Renal cortical epithelial cell (primary cell): Measurements from ENCODE around the gene BEST4. TPM values are rescaled to one million over a fixed set of nuclear protein-coding genes. Genes with fewer than 3 reads are reported as not detected.
"Not testable (repeated sequence)": the region's sequence is repeated elsewhere in the genome, so short reads cannot be mapped to it uniquely, and the experiment has no call there.

Experiments used
- DNase-seq: peaks from one replicate; pipeline ENCODE4 v3.0.0-alpha.2; 2011; ENCODE audit warnings: low read depth
- total RNA-seq: library from RNA; depleted of rRNA; stranded (reverse); fragments of >200 nt; gene quantifications from 2 replicates; pipeline ENCODE4 v1.2.3, GENCODE V29; 2014

Gene BEST4
- total RNA-seq, 1 donor from 2014 or later: 0.15 TPM

DNA sequence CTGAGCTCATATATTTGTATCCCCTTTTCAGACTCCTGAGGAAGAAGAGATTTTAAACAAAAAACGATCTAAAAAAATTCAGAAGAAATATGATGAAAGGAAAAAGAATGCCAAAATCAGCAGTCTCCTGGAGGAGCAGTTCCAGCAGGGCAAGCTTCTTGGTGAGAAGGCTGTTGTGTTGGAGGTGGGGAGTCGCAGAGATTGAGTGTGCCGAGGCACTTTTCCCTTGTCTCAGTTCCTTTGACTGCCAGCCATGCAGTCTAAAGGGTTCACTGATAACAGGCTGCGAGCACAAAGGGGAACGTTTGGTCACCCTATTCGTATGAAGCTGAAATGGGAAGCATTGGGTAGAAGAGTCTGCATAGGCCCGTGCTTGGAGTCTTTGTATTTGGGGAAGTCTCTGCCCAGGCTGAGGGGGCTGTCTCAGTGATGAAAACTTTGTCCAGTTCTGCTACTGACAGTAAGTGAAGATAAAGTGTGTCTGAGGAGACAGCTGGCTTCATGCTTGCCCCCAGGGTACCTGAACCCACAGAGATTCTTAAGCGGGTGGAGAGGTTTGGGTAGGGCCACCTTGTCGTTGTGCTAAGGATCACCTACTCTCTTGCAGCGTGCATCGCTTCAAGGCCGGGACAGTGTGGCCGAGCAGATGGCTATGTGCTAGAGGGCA, 9.9 kb downstream of the BEST4 start:
- DNase-seq: no peak

DNA sequence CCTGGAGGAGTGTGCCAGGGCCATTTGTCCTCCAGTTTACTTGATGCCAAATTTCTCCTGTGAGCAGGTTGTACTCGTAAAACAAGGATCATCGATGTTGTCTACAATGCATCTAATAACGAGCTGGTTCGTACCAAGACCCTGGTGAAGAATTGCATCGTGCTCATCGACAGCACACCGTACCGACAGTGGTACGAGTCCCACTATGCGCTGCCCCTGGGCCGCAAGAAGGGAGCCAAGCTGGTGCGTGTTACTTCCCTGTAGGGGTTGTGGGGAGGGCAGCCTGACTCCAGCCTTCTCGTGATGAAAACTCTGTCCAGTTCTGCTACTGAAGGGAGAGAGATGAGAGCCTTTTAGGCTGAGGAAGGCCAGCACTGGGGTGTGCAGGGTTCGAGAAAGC, 10.4 kb downstream of the BEST4 start:
- DNase-seq: no peak

DNA sequence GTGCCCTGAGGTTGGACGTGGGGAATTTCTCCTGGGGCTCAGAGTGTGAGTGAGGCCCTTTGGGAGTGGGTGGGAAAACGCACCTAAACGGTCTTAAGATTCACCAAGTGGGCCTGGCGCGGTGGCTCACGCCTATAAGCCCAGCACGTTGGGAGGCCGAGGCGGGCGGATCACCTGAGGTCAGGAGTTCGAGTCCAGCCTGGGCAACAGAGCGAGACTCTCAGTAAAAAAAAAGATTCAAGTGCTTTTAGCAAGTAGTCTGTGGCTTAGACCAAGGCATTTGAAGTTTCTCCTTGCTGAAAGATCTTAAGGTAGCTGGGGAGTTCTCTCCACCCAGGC, 11.3 kb downstream of the BEST4 start:
- no peak for DNase-seq

DNA sequence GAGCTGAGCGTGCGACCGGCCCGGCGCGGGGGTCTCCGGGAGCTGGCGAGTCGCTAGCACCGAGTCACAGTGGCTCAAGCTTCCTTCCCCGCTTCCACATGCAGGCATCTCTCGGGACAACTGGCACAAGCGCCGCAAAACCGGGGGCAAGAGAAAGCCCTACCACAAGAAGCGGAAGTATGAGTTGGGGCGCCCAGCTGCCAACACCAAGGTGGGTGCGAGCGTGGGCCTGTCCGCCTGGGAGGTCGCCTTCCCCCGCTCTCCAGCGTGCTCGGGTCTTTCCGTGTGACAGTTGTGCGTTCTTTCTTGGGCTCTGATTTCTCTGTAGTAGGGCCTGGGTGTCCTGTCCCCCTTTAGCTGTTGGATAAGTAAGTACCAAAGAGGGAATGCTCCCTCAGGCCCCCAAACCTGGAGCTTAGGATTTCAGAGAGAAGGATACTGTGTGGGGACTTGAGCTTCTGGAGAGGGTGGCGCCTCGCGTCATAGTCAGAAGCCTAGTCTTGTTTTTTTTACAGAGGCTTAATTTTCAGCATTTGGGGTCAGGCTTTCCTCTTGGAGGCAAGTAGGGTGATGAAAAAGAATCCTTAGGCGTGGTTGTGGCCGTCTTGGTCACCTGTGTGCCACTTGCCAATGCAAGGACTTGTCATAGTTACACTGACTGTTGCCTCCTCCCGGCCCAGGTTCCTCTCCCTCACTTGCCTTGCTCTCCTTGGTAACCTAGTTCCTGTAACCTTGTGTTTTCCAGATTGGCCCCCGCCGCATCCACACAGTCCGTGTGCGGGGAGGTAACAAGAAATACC, 11.8 kb downstream of the BEST4 start:
- no peak for DNase-seq

DNA sequence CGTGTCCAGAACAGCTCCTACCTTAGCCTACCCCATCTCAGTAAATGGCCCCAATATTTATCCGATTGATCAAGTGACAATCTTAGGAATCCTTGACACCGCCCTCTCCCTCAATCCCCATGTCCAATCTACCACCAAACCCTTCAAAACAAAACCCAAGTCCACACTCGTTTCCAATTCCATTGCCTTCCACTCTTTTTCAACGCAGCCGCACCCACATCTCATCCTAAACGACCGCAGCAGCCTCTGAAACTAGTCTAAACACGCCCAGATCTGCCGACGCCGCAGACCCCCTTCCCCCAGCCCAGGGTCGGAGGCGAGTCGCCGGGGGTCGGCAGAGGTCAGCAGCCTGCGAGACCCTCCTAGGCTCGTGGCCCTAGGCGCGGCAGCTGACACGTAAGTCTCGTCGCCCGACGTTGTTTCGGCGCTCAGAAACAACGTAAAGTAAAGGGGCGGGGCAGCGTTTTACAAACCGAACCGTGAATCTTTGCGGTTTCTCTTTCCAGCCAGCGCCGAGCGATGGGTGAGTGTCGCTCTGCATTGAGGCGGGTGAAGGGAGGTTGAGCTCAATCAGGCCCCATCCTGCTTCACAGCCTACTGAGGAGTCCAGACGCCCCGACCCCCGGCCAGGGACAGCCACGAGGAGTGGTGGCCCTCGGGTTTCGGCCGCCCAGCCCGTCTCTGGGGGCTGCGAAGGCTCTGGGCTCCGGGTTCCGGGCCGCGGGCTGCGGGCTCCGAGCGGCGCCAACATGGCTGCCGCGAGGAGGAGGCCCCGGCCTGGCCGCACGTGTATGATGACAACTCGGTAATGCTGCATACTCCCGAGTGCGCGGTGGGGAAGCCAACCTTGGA, 12.7 kb downstream of the BEST4 start, which contains the start of gene RPS8:
Gene RPS8, plus strand, starts transcription at position 463 of the 852 bp plus-strand sequence. Its CDS starts 57 bp downstream, at position 520.
- DNase-seq: peak; percentile 86

DNA sequence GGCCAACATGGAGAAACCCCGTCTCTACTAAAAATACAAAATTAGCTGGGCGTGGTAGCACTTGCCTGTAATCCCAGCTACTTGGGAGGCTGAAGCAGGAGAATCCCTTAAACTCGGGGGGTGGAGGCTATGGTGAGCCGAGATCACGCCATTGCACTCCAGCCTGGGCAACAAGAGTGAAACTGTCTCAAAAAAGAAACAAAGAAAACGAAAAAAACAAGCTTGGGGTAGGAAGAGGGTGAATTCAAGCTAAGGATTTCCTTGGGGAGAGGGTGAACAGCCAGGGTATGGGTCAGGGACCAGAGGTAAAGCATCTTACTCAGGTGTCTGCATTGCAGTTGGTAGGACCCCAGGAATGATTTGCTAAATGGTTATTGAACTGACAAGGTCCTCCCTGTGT, 21.5 kb downstream of the BEST4 start:
- not testable (repeated sequence) for DNase-seq

DNA sequence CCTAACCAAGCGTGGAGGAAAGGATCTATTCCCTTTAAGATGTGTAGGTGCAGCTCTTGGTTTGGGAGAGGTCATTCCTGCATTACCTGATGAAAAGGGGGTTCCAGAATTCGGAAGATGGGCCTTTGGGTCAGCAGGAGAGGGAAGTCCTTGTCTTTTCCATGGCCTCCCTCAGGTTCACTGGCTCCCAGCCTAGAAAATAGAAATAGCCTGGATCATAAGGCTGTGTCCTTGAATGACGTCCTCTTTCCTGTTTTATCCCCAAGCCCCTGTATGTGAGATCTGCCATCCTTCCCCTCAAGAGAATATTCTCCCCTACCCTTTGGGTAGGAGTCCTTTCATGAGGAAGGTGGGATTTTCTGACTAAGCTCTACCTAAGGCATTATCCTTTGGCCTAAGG, 27.1 kb downstream of the BEST4 start:
- no peak for DNase-seq

DNA sequence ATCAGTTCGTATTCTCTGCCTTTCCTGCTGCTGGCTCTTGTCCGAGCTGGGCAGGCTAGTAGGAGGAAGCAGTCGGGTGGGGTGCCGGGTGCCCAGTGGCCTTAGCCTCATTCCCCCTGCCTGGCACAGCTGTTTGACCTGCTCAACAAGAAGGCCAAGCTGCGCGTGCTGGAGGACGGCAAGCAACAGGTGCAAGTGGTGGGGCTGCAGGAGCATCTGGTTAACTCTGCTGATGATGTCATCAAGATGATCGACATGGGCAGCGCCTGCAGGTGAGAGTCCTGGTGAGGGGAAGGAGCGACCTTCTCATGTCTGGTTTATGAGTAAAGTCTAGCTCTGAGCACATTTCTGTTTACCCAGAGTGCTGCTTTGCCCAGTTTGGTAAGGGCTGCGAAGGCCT, 28.9 kb downstream of the BEST4 start:
- no peak for DNase-seq

DNA sequence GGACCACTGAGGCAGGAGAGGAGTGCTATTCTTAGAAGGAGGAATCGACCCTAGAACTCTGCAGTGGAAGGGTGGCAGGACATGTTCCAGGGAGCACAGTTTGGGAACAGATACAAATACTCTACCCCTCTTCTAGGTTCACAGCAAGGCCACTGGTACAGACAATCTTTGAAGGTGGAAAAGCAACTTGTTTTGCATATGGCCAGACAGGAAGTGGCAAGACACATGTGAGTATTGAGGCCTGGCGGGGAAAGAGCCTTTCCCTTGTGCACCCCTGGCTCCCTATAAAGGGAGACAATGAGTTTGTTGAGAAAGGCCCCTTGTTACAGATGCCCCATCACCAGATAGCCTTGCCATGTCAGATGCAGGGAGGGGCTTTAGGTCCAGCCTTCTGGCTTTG, 30.6 kb downstream of the BEST4 start:
- DNase-seq: no peak

DNA sequence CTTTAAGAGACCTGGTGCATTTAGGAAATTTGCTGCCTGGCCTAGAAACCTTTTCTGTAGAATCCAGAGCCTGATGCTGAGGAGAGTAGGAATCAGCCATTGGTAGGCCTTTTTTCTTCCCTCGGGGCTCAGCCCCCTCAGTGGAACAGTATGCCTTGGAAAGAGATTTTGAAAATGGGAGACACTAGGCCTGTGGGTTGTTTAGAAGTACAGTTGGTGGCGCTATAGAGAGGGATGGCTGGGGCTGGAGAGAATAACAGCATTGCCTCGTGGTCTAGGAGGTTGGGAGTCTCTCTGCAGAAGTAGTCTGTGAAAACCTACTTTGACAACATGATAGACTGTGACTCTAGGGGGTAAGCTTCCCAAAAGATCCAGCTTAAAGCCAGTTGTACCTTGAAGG, 40.1 kb downstream of the BEST4 start:
- no peak for DNase-seq

DNA sequence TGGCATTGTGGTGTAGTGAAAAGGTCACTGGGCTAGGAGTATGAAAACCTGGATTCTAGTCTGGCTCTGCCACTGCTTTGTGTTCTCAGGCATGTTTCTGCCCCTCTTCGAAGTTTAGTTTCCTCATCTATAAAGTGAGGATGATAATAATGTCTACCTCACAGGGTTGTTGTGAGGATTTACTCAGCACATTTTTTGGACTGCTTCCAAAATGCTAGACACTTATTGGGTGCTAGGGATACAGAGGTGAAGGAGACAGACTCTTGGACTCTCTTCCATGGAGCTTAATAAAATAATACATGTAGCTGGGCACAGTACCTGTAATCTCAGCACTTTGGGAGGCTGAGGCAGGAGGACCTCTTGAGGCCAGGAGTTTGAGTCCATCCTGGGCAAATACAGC, 44.8 kb downstream of the BEST4 start:
- no peak for DNase-seq

DNA sequence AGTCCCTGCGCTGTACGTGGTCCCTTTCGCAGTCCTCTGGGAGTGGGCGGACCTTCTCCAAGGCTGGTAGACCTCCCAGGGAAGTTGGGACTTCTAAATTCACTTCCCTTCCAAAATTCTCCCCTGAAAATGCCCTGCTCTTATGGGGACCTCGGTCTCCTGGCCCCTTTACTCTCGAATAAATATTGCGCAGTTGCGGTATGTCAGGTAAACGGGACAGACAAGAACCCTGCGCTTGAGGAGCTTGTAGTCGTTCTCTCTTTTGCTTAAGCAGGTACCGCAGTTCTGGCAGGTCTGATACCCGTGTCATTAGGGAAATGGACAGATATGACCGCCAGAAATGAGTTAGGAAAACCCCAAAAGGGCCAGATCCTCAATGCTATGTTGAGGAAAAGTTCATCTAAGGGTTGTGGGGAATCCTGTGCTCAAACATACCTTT, 47.8 kb downstream of the BEST4 start:
- DNase-seq: no peak

DNA sequence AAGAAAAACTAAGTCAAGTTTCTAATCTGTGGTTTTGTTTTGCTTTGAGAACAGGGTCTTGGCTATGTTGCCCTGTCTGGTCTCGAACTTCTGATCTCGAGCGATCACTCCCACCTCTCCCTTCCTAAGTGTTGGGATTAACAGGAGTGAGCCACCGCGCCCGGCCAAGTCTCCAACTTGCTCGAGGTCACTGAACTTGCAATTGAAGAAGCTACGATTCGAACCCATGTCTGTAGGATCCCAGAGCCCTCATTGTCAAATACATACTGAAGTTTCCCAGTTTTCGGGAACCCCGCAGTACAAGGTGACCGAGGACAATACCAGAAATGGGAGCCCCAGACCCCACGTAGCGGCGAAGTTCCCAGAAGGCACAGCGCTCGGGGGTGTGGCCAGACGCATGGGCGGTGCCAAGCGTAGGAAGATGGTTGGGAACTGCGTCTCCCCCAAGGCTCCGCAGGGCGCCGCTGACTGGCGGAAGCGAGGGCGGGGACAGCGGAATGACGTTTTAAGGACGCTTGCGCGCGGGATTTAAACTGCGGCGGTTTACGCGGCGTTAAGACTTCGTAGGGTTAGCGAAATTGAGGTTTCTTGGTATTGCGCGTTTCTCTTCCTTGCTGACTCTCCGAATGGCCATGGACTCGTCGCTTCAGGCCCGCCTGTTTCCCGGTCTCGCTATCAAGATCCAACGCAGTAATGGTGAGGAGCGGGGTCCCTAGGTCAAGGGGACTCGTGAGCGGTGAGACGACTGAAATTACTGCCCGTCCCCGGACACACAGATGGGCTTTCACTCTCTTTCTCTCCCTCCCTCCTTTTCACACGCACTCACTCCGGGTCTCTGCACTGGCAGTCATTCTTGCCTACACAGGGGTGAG, 48.4 kb downstream of the BEST4 start, which contains the start of gene KIF2C:
Gene KIF2C, plus strand, starts transcription at position 531 of the 872 bp plus-strand sequence. Its CDS starts 96 bp downstream, at position 627.
- peak; percentile 96 for DNase-seq

DNA sequence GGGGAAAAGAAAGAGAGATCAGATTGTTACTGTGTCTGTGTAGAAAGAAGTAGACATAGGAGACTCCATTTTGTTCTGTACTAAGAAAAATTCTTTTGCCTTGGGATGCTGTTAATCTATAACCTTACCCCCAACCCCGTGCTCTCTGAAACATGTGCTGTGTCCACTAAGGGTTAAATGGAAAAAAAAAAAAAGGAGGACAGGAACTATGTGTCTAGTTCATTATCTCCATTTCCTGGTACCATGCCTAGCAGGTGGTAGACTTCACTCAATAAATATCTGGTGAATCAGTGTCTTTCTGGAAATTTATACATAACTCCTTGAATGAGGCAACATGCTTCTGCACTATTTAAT, 49.0 kb downstream of the BEST4 start:
- not testable (repeated sequence) for DNase-seq

DNA sequence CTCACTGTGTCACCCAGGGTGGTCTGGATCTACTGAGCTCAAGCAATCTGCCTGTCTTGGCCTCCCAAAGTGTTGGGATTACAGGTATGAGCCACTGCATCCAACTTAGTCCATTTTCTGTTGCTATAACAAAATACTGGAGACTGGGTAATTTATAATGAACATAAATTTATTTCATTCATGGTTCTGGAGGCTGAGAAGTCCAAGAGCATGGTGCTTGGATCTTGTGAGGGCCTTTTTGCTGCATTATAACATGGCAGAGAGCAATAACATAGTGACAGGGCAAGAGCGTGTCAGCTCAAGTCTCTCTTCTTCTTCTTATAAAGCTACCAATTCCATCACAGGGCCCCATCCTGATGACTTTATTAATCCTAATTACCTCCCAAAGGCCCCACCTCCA, 52.0 kb downstream of the BEST4 start:
- no peak for DNase-seq

DNA sequence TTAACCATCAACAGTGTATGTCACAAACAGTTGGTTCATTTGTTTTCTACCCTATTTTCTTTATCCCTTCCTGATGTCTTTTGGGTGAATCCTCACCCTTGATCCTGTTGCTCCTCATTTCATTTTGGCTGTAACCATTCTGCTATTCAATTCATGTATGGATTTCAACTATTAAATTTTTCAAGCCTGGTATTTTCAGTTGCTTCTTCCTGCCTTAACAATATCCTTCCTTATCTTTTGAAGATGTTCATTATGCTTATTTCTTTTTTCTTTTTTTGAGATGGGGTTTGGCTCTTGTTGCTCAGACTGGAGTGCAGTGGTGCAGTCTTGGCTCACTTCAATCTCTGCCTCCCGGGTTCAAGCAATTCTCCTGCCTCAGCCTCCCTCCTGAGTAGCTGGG, 54.2 kb downstream of the BEST4 start:
- no peak for DNase-seq

Other genes with a start within 250 kb of the BEST4 start
- gene TMEM53, start 113.7 kb downstream of the BEST4 start, total RNA-seq: 8.4 and 8.9 TPM in 2 replicates
- gene ARMH1, start 113.5 kb downstream of the BEST4 start, total RNA-seq: 6.7 TPM in 1 of 2 replicates, not detected in the other
- gene RNU5D-1, start 57.0 kb downstream of the BEST4 start, total RNA-seq: not detected in 2 replicates
- gene KIF2C, start 48.3 kb downstream of the BEST4 start, total RNA-seq: 0.94 and 15.5 TPM in 2 replicates
- gene RPS8, start 12.6 kb downstream of the BEST4 start, total RNA-seq: 915 and 2,161 TPM in 2 replicates
- 14.2 and 16.6 TPM in 2 replicates for gene PLK3, start 12.2 kb upstream of the BEST4 start, total RNA-seq
- 0.30 and 1.7 TPM in 2 replicates for gene DYNLT4, start 19.2 kb upstream of the BEST4 start, total RNA-seq
- gene BTBD19, start 20.4 kb upstream of the BEST4 start, total RNA-seq: 1.2 and 4.4 TPM in 2 replicates
- 0.10 TPM in 1 of 2 replicates, not detected in the other for gene PTCH2, start 55.1 kb upstream of the BEST4 start, total RNA-seq
- 29.0 and 30.2 TPM in 2 replicates for gene EIF2B3, start 198.4 kb upstream of the BEST4 start, total RNA-seq
- gene HECTD3, start 223.2 kb upstream of the BEST4 start, total RNA-seq: 23.1 and 53.7 TPM in 2 replicates
- gene UROD, start 224.1 kb upstream of the BEST4 start, total RNA-seq: 81.5 and 156 TPM in 2 replicates